K562 (cell line): ENCODE results near the gene TRNAU1AP. TPM values are rescaled to one million over a fixed set of nuclear protein-coding genes. Genes with fewer than 3 reads are reported as not detected.

Experiments used
- ATAC-seq: fragments of 200-7000 bp; cut with Tn5 transposase; 3 replicates; pipeline ENCODE4 v1.9.1; 2020; ENCODE audit warnings: moderate library complexity
- BruUV-seq: library from RNA; stranded (reverse); fragments of 400-500 nt; replicated peaks from 2 replicates; lab custom pipeline; 2021; lab: Mats Ljungman, UMichigan
- CTCF ChIA-PET: fragments of 300-600 bp; formaldehyde crosslinking; extraction: SDS; loops from one replicate; lab custom pipeline; 2021; ENCODE audit warnings: low intra/inter-chr PET ratio; lab: Yijun Ruan, JAX
- POLR2A ChIA-PET: fragments of 300-600, 350-650 bp; sonication (Branson Sonifier 250); formaldehyde crosslinking; extraction: SDS; loops from one replicate; lab custom pipeline; 2021; ENCODE audit warnings: antibody characterized with exemption, inconsistent platforms; lab: Yijun Ruan, JAX
- DNase-seq, 4 experiments: peaks; one replicate each; pipeline versions ENCODE4 v3.0.0 to v3.0.0-alpha.2; 2011 to 2018; ENCODE audit warnings: low spot score in 3 of 4, mixed read lengths in 3 of 4; ENCODE audit errors: extremely low read depth in 1 of 4
- FAIRE-seq: peaks from 2 replicates; lab custom pipeline; 2011; peaks lifted over from hg19 to GRCh38; lab: Jason Lieb, UNC
- H2AFZ ChIP-seq: 2 replicates; pipeline ENCODE4 v1.6.0; 2011; ENCODE audit warnings: low read depth, low read length, control low read depth, inconsistent platforms
- H3K27ac ChIP-seq: fragments of 200-600 bp; 3 replicates; pipeline ENCODE4 v1.8.0; 2011; ENCODE audit warnings: low read depth, mild to moderate bottlenecking, control low read depth, inconsistent platforms, low read length, moderate library complexity, mixed read lengths; ENCODE audit errors: extremely low read depth
- H3K27me3 ChIP-seq, 2 experiments: fragments of 300-600 bp in 1 of 2; 2 replicates in 1 of 2; 3 replicates in 1 of 2; pipeline versions ENCODE4 v1.6.0 to v1.8.0; 2011; ENCODE audit warnings: inconsistent platforms in 2 of 2, low read length in 2 of 2, mild to moderate bottlenecking in 1 of 2, mixed read lengths in 1 of 2, moderate library complexity in 1 of 2; ENCODE audit not compliant: control insufficient read depth in 2 of 2, insufficient read depth in 2 of 2
- H3K36me3 ChIP-seq: fragments of 300-600 bp; 3 replicates; pipeline ENCODE4 v1.8.0; 2011; ENCODE audit warnings: mild to moderate bottlenecking, low read length, inconsistent platforms; ENCODE audit not compliant: control insufficient read depth, insufficient read depth
- H3K4me1 ChIP-seq, 2 experiments: fragments of 200-600 bp in 1 of 2; replicated peaks in 1 of 2; 2 replicates in 1 of 2; 3 replicates in 1 of 2; pipeline versions ENCODE4 v1.5.1 to v1.8.0; 2011; ENCODE audit warnings: inconsistent platforms in 2 of 2, low read length in 2 of 2, mild to moderate bottlenecking in 1 of 2, mixed read lengths in 1 of 2, moderate library complexity in 1 of 2; ENCODE audit not compliant: control insufficient read depth in 2 of 2, insufficient read depth in 2 of 2
- H3K4me2 ChIP-seq: 2 replicates; pipeline ENCODE4 v1.6.1; 2011; ENCODE audit warnings: low read length, control low read depth, inconsistent platforms, mixed read lengths; ENCODE audit not compliant: insufficient read depth
- H3K4me3 ChIP-seq: fragments of 200-600 bp; sonication (generic), shearing (Covaris generic); 2 replicates; pipeline ENCODE4 v1.5.1; 2016; ENCODE audit warnings: control low read depth, inconsistent platforms
- H3K79me2 ChIP-seq: fragments of 200-600 bp; 3 replicates; pipeline ENCODE4 v1.8.0; 2011; ENCODE audit warnings: low read length, inconsistent platforms; ENCODE audit not compliant: control insufficient read depth, insufficient read depth
- H3K9ac ChIP-seq, 2 experiments: 2 replicates each; pipeline versions ENCODE4 v1.6.0 to v1.6.1; 2011; ENCODE audit warnings: low read depth in 2 of 2, low read length in 2 of 2, control low read depth in 1 of 2, inconsistent platforms in 1 of 2, mild to moderate bottlenecking in 1 of 2, mixed read lengths in 1 of 2; ENCODE audit not compliant: insufficient read depth in 1 of 2
- H3K9me1 ChIP-seq: one replicate; pipeline ENCODE4 v1.6.0; 2011; ENCODE audit warnings: inconsistent platforms, mild to moderate bottlenecking, low read length, moderate library complexity; ENCODE audit not compliant: control insufficient read depth, insufficient read depth
- H3K9me3 ChIP-seq: replicated peaks from 2 replicates; pipeline ENCODE4 v1.5.1; 2011; ENCODE audit warnings: low read depth, low read length, inconsistent platforms; ENCODE audit not compliant: control insufficient read depth, insufficient read depth
- H4K20me1 ChIP-seq: replicated peaks from 2 replicates; pipeline ENCODE4 v1.6.1; 2011; ENCODE audit warnings: low read length, inconsistent platforms, mixed read lengths; ENCODE audit not compliant: control insufficient read depth, insufficient read depth
- ATF7 ChIP-seq: fragments of 450-650 bp; IDR thresholded peaks from 2 replicates; pipeline ENCODE4 v1.7.1; 2014; ENCODE audit warnings: mild to moderate bottlenecking, moderate library complexity
- CHD1 ChIP-seq: fragments of 200-600 bp; sonication (generic); IDR thresholded peaks from one replicate; pipeline ENCODE4 v1.6.1; 2012; ENCODE audit warnings: mild to moderate bottlenecking, moderate library complexity, low read length, inconsistent platforms
- CREBBP ChIP-seq: IDR thresholded peaks from one replicate; pipeline ENCODE4 v1.6.1; 2012; ENCODE audit warnings: low read depth, mild to moderate bottlenecking, control low read depth, inconsistent platforms, low read length
- E2F8 ChIP-seq: fragments of 450-650 bp; IDR thresholded peaks from 2 replicates; pipeline ENCODE4 v1.7.1; 2018; ENCODE audit warnings: mild to moderate bottlenecking, low read depth; ENCODE audit not compliant: partially characterized antibody
- FIP1L1 ChIP-seq: fragments of 200-400 bp; formaldehyde crosslinking; IDR thresholded peaks from 2 replicates; pipeline ENCODE4 v1.6.1; 2018; ENCODE audit warnings: mild to moderate bottlenecking, low read depth, low read length; ENCODE audit not compliant: poor library complexity, severe bottlenecking
- FOXA3 ChIP-seq, 2 experiments: fragments of 450-650 bp in 1 of 2; sonication (generic) in 1 of 2; formaldehyde crosslinking; IDR thresholded peaks in 1 of 2; conservative IDR thresholded peaks in 1 of 2; 2 replicates each; pipeline versions ENCODE4 v1.4.0 to v1.8.0; 2020 to 2022; ENCODE audit warnings: mild to moderate bottlenecking in 2 of 2, missing genetic modification reagents in 1 of 2
- GATAD2B ChIP-seq: fragments of 450-650 bp; IDR thresholded peaks from 2 replicates; pipeline ENCODE4 v1.6.1; 2017; ENCODE audit warnings: mild to moderate bottlenecking, borderline replicate concordance
- HMGN3 ChIP-seq: IDR thresholded peaks from 2 replicates; pipeline ENCODE4 v1.6.1; 2011; ENCODE audit warnings: borderline replicate concordance, low read depth, mild to moderate bottlenecking, mixed read lengths, low read length; ENCODE audit not compliant: insufficient read length; ENCODE audit errors: extremely low read depth
- LCOR ChIP-seq: sonication (generic); formaldehyde crosslinking; IDR thresholded peaks from 2 replicates; pipeline ENCODE4 v1.8.0; 2022; ENCODE audit warnings: mild to moderate bottlenecking, missing genetic modification reagents
- MECOM ChIP-seq: fragments of 250-450 bp; sonication (Bioruptor Pico); IDR thresholded peaks from 2 replicates; pipeline ENCODE4 v1.8.0; 2022; ENCODE audit warnings: inconsistent platforms
- MTA1 ChIP-seq: fragments of 450-650 bp; IDR thresholded peaks from 2 replicates; pipeline ENCODE4 v1.6.1; 2017; ENCODE audit warnings: borderline replicate concordance
- PRPF4 ChIP-seq: fragments of 200-400 bp; formaldehyde crosslinking; IDR thresholded peaks from one replicate; pipeline ENCODE4 v1.6.1; 2017; ENCODE audit warnings: low read length, low read depth, mild to moderate bottlenecking; ENCODE audit not compliant: insufficient read depth, poor library complexity, severe bottlenecking
- RBM25 ChIP-seq: fragments of 200-400 bp; formaldehyde crosslinking; IDR thresholded peaks from 2 replicates; pipeline ENCODE4 v1.6.1; 2018; ENCODE audit warnings: low read length, low read depth, moderate library complexity; ENCODE audit not compliant: severe bottlenecking
- SMARCA5 ChIP-seq: fragments of 450-650 bp; IDR thresholded peaks from 2 replicates; pipeline ENCODE4 v1.6.1; 2016
- TOE1 ChIP-seq, 2 experiments: fragments of 450-650 bp in 1 of 2; sonication (generic) in 1 of 2; formaldehyde crosslinking in 1 of 2; IDR thresholded peaks; 2 replicates each; pipeline versions ENCODE4 v1.7.1 to v1.8.0; 2016 to 2022; ENCODE audit warnings: borderline replicate concordance in 2 of 2, mild to moderate bottlenecking in 2 of 2, antibody characterized with exemption in 1 of 2, inconsistent platforms in 1 of 2, low read depth in 1 of 2, missing genetic modification reagents in 1 of 2, moderate library complexity in 1 of 2
- WGBS: fragments of 100-300 bp; shearing (Covaris generic); methylation state at CpG from one replicate; pipeline ENCODE4 v1.1.6; 2016; ENCODE audit warnings: low coverage, mixed read lengths; ENCODE audit not compliant: insufficient coverage; ENCODE audit errors: missing lambda C conversion rate; 5-methylcytosine and 5-hydroxymethylcytosine counted together
- in situ Hi-C: fragments of 300-500 bp; cut with MboI; formaldehyde crosslinking; loops from 4 replicates; pipeline ENCODE4 v1.15.0; 2018; ENCODE audit warnings: inconsistent platforms, mixed read lengths
- intact Hi-C: fragments of 100-400 bp; cut with micrococcal nuclease; formaldehyde crosslinking; loops from 2 replicates; pipeline ENCODE4 v1.14.2; 2022
- polyA plus RNA-seq, 8 experiments: library from polyadenylated mRNA; depleted of rRNA in 4 of 8; stranded (reverse) in 5 of 8; unstranded in 3 of 8; fragments of >200 nt; fragmentation: Nextera tagmentation in 2 of 8; fragmentation: Illumina TruSeq in 1 of 8; extraction: Ambion mirVana in 2 of 8; extraction: Trizol in 1 of 8; gene quantifications; 2 replicates each; pipeline versions ENCODE4 v1.2.1 to v1.2.3, GENCODE V29; 2011 to 2014; ENCODE audit warnings: inconsistent platforms in 1 of 8, missing spikeins in 1 of 8
- total RNA-seq, 7 experiments: library from RNA; depleted of rRNA in 6 of 7; stranded (reverse); fragments of >200 nt in 6 of 7; fragmentation: Illumina TruSeq in 2 of 7; extraction: Trizol in 2 of 7; gene quantifications; 2 replicates each; pipeline versions ENCODE4 v1.2.1 to v1.2.3, GENCODE V29; 2011 to 2021; ENCODE audit warnings: low replicate concordance in 1 of 7

TRNAU1AP gene
- total and polyA plus RNA-seq, 9 of the 15 experiments (the other 6 are each of a cell fraction or from before 2014, with no cell fraction given): 34.9 to 110 (median 46.3) TPM

GRCh38 chr1:28518000-28518744 lies 34.7 kb upstream of the TRNAU1AP start (continued):
- TF ChIP-seq GATAD2B: peak; percentile 99
- TF ChIP-seq PRPF4: peak; percentile 84
- TF ChIP-seq RBM25: peak; percentile 34
- TF ChIP-seq, all 486 proteins: peak for 156

DNA sequence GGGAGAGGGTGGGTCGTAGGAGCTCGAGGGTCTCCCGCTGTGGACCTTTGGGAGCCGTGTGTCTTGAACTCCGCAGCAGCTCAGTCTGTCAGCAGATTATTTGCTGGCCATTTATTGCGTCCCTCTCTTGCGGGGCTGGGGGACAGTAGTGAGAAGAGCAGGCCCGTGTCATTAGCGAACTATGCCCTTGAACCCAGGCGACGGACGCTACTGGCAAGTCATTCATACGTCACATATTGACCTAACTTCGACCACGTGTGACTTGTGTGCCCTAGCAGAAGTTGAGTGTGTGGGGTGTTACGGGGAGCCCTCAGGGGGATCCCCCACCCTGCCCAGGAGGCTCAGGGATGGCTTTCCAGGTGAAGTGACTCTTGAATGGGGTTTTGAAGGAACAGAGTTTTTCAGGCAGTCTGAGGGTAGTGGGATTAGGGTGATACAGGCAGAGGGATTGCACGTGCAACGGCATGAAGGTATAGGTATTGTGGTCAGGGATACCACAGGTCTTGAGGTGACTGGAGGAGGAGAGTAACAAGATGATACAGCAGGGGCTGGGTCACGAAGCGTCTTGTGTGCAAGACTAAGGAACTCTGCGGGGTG lies 34.0 kb upstream of the TRNAU1AP start:
- no peaks in the 10 kb centered on the region for H3K27me3 ChIP-seq
- peak; percentile 48 to 78 (median 62) for DNase-seq
- H3K9ac ChIP-seq: peak overlapping the region; percentile 93 to 98
- peak overlapping the region; percentile 74 for H3K4me3 ChIP-seq
- CTCF ChIA-PET: interaction anchor here (0.6 to 4.6 kb wide), 5 partner anchors 63 to 359 kb away, joined by 3 to 56 read pairs (median 4); no protein-coding TSS in a partner anchor
- FAIRE-seq: peak; percentile 72
- intact Hi-C loops: loop anchor here (1.0 to 5.0 kb wide), 9 partner anchors 34 to 1027 kb away; partner anchors contain the start of genes PHACTR4, RNU11, TRNAU1AP and WASF2
- H3K9me3 ChIP-seq: no peaks in the 10 kb centered on the region
- ATAC-seq: peak; percentile 6
- peaks cover 34% of the 10 kb centered on the region; the same call in 2 of the 3 replicates for H3K36me3 ChIP-seq
- H2AFZ ChIP-seq: peak overlapping the region; percentile 93
- H4K20me1 ChIP-seq: peaks cover 31% of the 10 kb centered on the region
- H3K4me2 ChIP-seq: peak overlapping the region; percentile 99
- POLR2A ChIA-PET: interaction anchor here (0.7 to 9.8 kb wide), 11 partner anchors 9 to 371 kb away, joined by 3 to 123 read pairs (median 3); partner anchors contain the start of genes RCC1 and RNU11
- peaks cover 46 to 47% of the 10 kb centered on the region in 2 experiments for H3K4me1 ChIP-seq
- under 1% methylated on average over 21 of the region's 21 CpGs for WGBS
- peak overlapping the region; percentile 99 for H3K27ac ChIP-seq
- TSS peak; percentile 36 for BruUV-seq
- H3K9me1 ChIP-seq: peaks cover 5% of the 10 kb centered on the region
- peaks cover 56% of the 10 kb centered on the region for H3K79me2 ChIP-seq
- in situ Hi-C loops: loop anchor here (5.0 kb wide), 1 partner anchor 83 kb away; no protein-coding TSS in a partner anchor
- TF ChIP-seq SMARCA5 (peak; percentile 43; the same call in 1 of the 2 replicates), HMGN3 (no peak), FIP1L1 (no peak), ATF7 (no peak), LCOR (CRISPR knock-in tag) (0 out of 2 replicates have a peak, but pooled peaks have one; percentile 28), FOXA3 (CRISPR knock-in tag; conservative IDR thresholded peaks at IDR 0.05 in 1 of 2, IDR thresholded peaks at IDR 0.05 in 1 of 2) (peak; percentile 82 to 98), TOE1 (IDR thresholded peaks at IDR 0.05; ENCODE audit: borderline replicate concordance) (0 out of 2 replicates have a peak, but pooled peaks have one; percentile 37), TOE1 (CRISPR knock-in tag; IDR thresholded peaks at IDR 0.05; ENCODE audit: borderline replicate concordance, low read depth) (peak; percentile 43; the same call in 1 of the 2 replicates), CHD1 (peak; percentile 74), MECOM (CRISPR knock-in tag) (0 out of 2 replicates have a peak, but pooled peaks have one; percentile 6), MTA1 (no peak), E2F8 (peak; percentile 19), CREBBP (no peak)
